ENCODE results near the gene RMI2. TPM values are rescaled to one million over a fixed set of nuclear protein-coding genes. Genes with fewer than 3 reads are reported as not detected.

RMI2 gene
- total and polyA plus RNA-seq, 2 of the 8 experiments (the other 6 are each of a cell fraction or from before 2014, with no cell fraction given) = 58.2 to 96.0 TPM

- Histone ChIP-seq H2BK120ac (replicated peaks; ENCODE audit: low read depth, low read length) (no peak overlapping the region), H3K27me3 (replicated peaks in 1 of 4; ENCODE audit: control insufficient read depth in 3 of 4, extremely low read depth in 1 of 4, insufficient read depth in 3 of 4, low read length in 3 of 4) (no peaks in the 10 kb centered on the region), H4K8ac (ENCODE audit: extremely low read depth, insufficient read depth, low read length) (no peak overlapping the region), H3K23me2 (ENCODE audit: low read depth, low read length) (peaks cover 2% of the 10 kb centered on the region; the same call in 1 of the 2 replicates), H3K14ac (ENCODE audit: insufficient read length) (no peak overlapping the region), H2BK15ac (ENCODE audit: low read length) (no peak overlapping the region), H2BK20ac (ENCODE audit: low read length) (peak overlapping the region; percentile 91; the same call in 1 of the 2 replicates), H3K56ac (replicated peaks; ENCODE audit: insufficient read length, low read depth, low read length) (no peak overlapping the region), H4K5ac (ENCODE audit: insufficient read length, low read depth, low read length) (no peak overlapping the region), H3K36me3 (ENCODE audit: control insufficient read depth in 2 of 4, insufficient read depth in 4 of 4, low read length in 3 of 4) (no peaks in the 10 kb centered on the region; a peak in 1 of 8 replicates), H3K4ac (replicated peaks; ENCODE audit: insufficient read length, low read depth, low read length) (no peak overlapping the region), H3K4me3 (ENCODE audit: extremely low read depth in 1 of 4, insufficient read depth in 2 of 4, low read depth in 3 of 4, low read length in 4 of 4) (no peak overlapping the region), H3K4me2 (ENCODE audit: insufficient read depth in 1 of 2, low read depth in 2 of 2, low read length in 2 of 2) (no peak overlapping the region; a peak in 1 of 4 replicates), H2AFZ (ENCODE audit: low read length) (no peak overlapping the region), H3K23ac (ENCODE audit: insufficient read length) (no peak overlapping the region), H3K79me1 (ENCODE audit: low read depth, low read length) (no peaks in the 10 kb centered on the region), H2BK12ac (ENCODE audit: low read depth, low read length) (0 out of 2 replicates have a peak overlapping the region, but pooled peaks have one; percentile 30), H3K18ac (ENCODE audit: extremely low read depth, low read length) (peak overlapping the region; percentile 7; the same call in 1 of the 2 replicates), H3K79me2 (ENCODE audit: control insufficient read depth in 1 of 2, insufficient read depth in 2 of 2, low read length in 2 of 2) (no peaks in the 10 kb centered on the region), H3K27ac (ENCODE audit: low read depth, low read length) (peak overlapping the region; percentile 94; the same call in 1 of the 2 replicates), H3K9ac (replicated peaks in 1 of 4; ENCODE audit: extremely low read depth in 1 of 4, low read depth in 3 of 4, low read length in 3 of 4) (no peak overlapping the region), H2BK5ac (ENCODE audit: low read depth, low read length) (peak overlapping the region; percentile 99; the same call in 1 of the 2 replicates), H4K20me1 (replicated peaks in 1 of 2; ENCODE audit: control insufficient read depth in 1 of 2, insufficient read depth in 2 of 2, low read length in 2 of 2) (no peaks in the 10 kb centered on the region), H2AK5ac (ENCODE audit: low read depth, low read length) (no peak overlapping the region; the same call in 1 of the 2 replicates), H4K91ac (replicated peaks; ENCODE audit: insufficient read length, low read length) (no peak overlapping the region), H3K9me3 (ENCODE audit: insufficient read depth in 2 of 2, low read depth in 1 of 2, low read length in 1 of 2) (peaks cover 2 to 4% of the 10 kb centered on the region in 2 experiments; a peak in 2 of 4 replicates), H3K4me1 (replicated peaks in 1 of 4; ENCODE audit: control insufficient read depth in 3 of 4, insufficient read depth in 4 of 4, low read length in 3 of 4) (peaks cover 13 to 16% (median 13%) of the 10 kb centered on the region in 4 experiments; a peak in 6 of 7 replicates)
- FAIRE-seq = no peak
- POLR2A ChIA-PET (ENCODE audit: partially characterized antibody) = interaction anchor here (0.8 to 4.0 kb wide), 12 partner anchors 8 to 74 kb away, joined by 3 to 32 read pairs (median 12); partner anchors contain the start of genes RMI2 and SOCS1
- CTCF ChIA-PET (ENCODE audit: partially characterized antibody) = interaction anchor here (0.8 to 1.9 kb wide), 6 partner anchors 10 to 74 kb away, joined by 3 to 6 read pairs (median 3); partner anchors contain the start of gene SOCS1
- no peak for DNase-seq (ENCODE audit: low read depth in 1 of 2, low spot score in 2 of 2)
- WGBS, 2 experiments (ENCODE audit: extremely low coverage in 1 of 2, insufficient coverage in 1 of 2, insufficient read length in 1 of 2, insufficient replicate concordance in 2 of 2, low coverage in 1 of 2, low lambda C conversion rate in 2 of 2, missing lambda C conversion rate in 1 of 2) = 85% methylated on average over 2 of the region's 3 CpGs; no CpG with 5 or more reads in 1 of the 2 experiments
- no peak for TF ChIP-seq SAP30 (IDR thresholded peaks at IDR 0.05; ENCODE audit: insufficient read depth, insufficient replicate concordance, low read length)
- TF ChIP-seq CTCF (IDR thresholded peaks at IDR 0.05; ENCODE audit: control extremely low read depth in 1 of 3, insufficient read depth in 1 of 3, low read depth in 1 of 3, low read length in 3 of 3) = no peak
- no peak for TF ChIP-seq CBX8 (IDR thresholded peaks at IDR 0.05; ENCODE audit: borderline replicate concordance, low read depth, low read length)
- TF ChIP-seq TBP (IDR thresholded peaks at IDR 0.05; ENCODE audit: low read depth, low read length) = no peak
- TF ChIP-seq KDM5A (IDR thresholded peaks at IDR 0.05; ENCODE audit: low read length) = no peak
- TF ChIP-seq NANOG (IDR thresholded peaks at IDR 0.05; ENCODE audit: insufficient read depth, low read depth, low read length, poor library complexity, severe bottlenecking) = no peak
- TF ChIP-seq TAF7 (optimal IDR thresholded peaks at IDR 0.05; ENCODE audit: borderline replicate concordance, low read depth, low read length) = no peak
- TF ChIP-seq, protein P1, sequence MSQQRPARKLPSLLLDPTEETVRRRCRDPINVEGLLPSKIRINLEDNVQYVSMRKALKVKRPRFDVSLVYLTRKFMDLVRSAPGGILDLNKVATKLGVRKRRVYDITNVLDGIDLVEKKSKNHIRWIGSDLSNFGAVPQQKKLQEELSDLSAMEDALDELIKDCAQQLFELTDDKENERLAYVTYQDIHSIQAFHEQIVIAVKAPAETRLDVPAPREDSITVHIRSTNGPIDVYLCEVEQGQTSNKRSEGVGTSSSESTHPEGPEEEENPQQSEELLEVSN (IDR thresholded peaks at IDR 0.05) = no peak
- TF ChIP-seq KDM4A (IDR thresholded peaks at IDR 0.05; ENCODE audit: low read depth, low read length, severe bottlenecking) = no peak
Observed at GRCh38 chr16:11329891-11330290, 15.4 kb upstream of the RMI2 start.
